Stimulated activated CD8-positive, alpha-beta memory T cell treated with anti-CD3 and anti-CD28 coated beads, Interleukin-15, amount 100 ng/mL, for 1 hour (primary cell): ENCODE data around the gene TAOK1.
"Not testable (repeated sequence)": the region's sequence is repeated elsewhere in the genome, so short reads cannot be mapped to it uniquely, and the experiment has no call there.

Experiments used
- DNase-seq: peaks from one replicate; pipeline ENCODE4 v3.0.0-alpha.2; 2020; ENCODE audit warnings: low read depth

TAOK1 gene

DNA sequence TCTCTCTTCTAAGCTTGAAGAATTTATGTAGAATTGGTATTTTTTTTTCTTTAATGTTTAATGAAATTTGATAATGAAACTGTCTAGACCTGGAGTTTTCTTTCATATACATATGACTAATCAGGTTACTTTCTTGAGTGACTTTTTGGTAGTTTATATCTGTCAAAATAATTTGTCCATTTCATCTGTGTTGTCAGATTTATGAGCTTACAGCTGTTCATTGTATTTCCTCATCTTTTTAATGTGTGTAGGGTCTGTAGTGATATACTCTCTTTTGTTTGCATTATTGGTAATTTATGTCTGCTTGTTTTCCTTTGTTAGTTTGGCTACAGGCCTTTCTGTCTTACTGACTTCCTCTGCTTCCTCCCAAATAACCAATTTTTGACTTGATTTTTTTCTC is 55.7 kb downstream of the TAOK1 start:
- DNase-seq: no peak

DNA sequence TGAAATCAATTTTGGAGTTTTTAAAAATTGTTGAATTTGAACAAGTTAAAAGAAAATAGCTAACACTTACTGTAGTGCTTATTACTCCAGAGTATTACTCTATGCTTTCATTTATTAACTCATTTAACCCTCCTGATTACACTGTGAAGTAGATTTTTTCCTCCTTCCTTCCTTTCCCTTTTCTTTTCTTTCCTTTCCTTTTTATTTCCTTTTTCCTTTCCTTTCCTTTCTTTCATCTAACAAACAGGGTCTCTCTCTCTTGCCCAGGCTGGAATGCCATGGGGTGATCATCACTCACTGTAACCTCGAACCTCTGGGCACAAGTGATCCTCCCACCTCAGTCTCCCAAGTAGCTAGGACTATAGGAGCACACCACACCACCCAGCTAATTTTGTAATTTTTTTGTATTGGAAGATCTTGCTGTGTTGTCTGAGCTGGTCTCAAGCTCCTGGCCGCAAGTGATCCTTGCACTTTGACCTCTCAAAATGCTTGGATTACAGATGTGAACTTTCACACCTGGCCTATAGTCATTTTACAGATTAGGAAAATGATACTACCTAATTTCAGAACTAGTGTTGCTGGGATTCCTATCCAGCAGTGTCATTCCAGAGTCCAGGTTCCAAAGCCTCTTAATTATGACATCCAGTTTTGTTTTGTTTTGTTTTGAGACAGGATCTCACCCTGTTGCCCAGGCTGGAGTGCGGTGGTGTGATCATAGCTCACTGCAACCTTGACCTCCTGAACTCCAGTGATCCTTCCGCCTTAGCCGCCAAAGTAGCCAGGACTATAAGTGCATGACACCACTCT is 59.9 kb downstream of the TAOK1 start:
- DNase-seq: no peak

DNA sequence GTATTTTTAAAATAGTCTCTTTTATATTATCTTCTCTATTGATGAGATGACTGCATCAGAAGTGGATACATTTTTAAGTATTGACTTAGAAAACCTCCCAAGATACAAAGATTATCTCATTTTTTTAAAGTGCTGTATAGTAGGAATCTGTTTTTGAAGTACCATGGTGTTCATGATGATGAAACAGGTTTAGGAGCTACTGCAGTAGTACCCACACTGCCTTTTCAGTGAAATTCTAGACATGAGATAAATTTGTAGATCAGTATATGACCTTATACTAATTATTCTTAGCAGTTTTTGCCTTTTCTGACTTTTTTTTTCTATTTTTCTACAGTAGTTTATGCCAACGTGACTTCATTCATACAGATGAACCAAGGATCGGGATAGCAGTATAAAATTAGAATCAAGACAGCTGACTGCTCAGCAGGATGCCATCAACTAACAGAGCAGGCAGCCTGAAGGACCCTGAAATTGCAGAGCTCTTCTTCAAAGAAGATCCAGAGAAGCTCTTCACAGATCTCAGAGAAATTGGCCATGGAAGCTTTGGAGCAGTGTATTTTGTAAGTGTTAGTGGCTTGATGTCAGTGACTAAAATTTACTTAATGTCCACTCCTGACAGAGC is 61.1 kb downstream of the TAOK1 start:
- no peak for DNase-seq

- no peak for DNase-seq
These were observed 67.9 kb downstream of the TAOK1 start for GRCh38 chr17:29458066-29458465.

DNA sequence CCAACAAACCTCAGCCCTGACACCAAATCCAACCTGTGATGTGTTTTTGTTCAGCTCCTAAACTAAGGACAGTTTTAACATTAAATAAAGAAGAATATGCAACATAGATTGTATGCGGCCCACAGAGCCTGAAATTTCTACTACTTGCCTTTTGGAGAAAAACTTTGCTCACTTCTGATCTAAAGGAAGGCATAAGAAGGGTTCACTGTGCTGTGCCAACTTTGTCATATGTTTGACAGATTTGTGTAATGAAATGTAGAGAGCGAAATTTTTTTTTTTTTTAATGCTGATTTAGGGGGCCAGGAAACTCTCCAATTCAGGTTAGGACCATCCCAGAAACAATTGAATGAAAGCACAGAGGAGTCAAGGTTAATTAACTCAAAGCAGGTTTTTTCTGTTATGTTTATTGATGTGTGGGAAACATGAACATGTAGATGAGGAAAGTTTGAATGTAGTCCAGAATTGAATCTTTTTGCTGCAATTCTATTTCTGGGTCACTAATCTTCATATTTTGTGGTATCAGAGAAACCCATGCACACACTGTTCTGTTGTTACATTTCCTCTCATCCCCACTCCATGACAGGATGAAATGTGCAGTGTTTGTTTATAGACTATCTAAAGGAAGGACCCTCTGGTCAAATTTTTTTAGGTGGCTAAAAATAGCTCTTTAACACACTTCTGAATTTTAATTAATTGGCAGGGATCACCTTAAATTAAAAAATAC is 71.5 kb downstream of the TAOK1 start:
- DNase-seq: no peak

DNA sequence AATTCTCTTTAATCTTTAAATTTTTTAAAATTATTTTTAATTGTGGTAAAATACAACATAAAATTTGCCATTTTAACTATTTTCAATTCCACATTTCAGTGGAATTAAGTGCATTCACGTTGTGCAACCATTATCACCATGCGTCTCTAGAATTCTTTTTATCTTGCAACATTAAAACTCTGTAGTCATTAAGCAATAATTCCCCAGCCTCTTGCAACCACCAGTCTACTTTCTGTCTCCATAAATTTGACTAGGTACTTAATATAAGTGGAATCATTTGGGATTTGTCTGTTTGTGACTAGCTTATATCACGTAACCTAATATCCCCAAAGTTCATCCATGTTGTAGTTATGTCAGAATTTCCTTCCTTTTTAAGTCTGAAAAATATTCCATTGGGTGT is 79.1 kb downstream of the TAOK1 start:
- no peak for DNase-seq

- not testable (repeated sequence) for DNase-seq
These were observed 83.3 kb downstream of the TAOK1 start for GRCh38 chr17:29473437-29473836.

GRCh38 chr17:29474297-29474696 is 84.1 kb downstream of the TAOK1 start:
- DNase-seq: no peak

DNA sequence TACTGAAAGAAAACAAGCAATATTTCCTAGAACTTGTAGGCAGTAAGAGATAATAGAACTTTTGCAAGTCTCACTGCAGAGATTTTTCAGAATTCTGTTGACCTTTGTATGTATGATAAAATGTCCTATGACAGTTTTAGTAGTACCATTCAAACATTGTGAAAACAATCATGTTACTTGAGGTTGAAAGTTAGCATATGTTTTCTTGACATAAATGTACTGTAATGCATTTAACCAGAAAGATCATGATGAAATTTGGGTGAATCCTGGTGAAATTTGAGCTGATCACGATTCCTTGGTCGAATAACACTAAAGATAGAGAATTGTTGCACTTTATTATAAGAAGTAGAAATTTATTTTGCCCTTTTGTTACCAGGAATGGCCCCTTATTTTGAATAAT is 85.7 kb downstream of the TAOK1 start:
- no peak for DNase-seq

GRCh38 chr17:29480249-29480928 is 90.2 kb downstream of the TAOK1 start:
- not testable (repeated sequence) for DNase-seq

GRCh38 chr17:29483503-29483902 is 93.3 kb downstream of the TAOK1 start:
- no peak for DNase-seq

DNA sequence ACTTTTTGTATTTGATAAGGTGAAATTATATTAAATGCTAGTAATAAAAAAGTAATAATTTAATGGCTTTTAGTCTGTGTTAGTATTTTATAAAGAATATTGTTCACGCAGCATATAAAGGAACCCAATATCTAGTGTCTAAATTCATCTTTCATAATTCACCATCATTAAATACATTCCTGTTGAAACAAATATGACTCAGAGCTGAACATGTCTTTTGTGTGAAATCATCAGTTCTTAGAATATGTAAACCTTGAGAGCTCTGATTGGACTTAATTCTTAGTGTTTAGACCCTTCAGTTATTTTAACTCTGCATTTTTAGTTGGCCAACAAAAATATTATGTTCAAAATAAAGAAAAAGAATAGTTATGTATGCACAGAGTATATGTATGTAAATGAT is 104.8 kb downstream of the TAOK1 start:
- DNase-seq: no peak

- DNase-seq: no peak
These were observed 114.5 kb downstream of the TAOK1 start for GRCh38 chr17:29504711-29505110.

GRCh38 chr17:29505836-29506235 is 115.7 kb downstream of the TAOK1 start:
- no peak for DNase-seq

DNA sequence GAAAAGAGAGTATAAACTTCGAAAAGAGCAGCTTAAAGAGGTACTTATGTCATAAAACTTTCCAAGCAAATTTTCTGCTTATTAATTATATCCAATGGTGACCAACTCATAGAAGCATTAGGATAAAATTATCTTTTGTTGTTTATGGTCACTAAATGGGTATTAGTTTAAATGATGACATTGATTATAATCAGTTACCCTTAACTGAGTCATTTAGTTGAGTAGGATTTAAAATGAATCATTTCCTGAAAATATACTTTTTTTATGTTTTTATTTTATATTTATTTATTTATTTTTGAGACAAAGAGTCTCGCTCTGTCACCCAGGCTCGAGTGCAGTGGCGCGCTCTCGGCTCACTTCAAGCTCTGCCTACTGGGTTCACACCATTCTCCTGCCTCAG is 120.8 kb downstream of the TAOK1 start:
- no peak for DNase-seq

DNA sequence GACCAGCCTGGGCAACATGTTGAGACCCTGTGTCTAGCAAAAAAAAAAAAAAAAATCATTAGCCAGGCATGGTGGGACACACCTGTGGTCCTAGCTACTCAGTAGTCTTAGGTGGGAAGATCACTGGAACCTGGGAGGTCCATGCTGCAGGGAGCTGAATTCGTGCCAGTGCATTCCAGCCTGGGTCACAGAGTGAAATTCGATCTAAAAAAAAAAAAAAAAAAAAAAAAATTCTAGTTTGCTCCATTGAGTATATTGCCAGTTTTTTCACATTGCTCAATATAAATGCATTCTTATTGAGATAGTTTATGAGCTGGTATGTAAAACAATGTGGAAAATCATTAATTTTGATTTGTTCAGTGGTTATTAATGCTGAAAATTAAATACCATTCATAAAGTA is 124.6 kb downstream of the TAOK1 start:
- DNase-seq: no peak

DNA sequence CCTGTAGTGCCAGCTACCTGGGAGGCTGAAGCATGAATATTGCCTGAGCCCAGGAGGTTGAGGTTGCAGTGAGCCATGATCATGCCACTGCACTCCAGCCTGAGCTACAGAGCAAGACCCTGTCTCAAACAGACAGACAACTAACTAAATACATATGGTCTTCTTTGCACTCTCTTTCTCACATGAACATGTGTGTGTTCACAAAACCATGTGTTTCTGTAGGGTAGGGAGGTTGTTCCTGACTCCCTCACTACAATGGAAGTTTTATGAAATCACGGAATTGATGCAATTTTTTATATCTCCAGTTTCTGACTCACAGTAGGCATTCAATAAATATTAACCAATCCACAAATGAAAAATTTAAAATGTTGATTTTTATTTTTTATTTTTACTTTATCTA is 128.2 kb downstream of the TAOK1 start:
- DNase-seq: no peak

DNA sequence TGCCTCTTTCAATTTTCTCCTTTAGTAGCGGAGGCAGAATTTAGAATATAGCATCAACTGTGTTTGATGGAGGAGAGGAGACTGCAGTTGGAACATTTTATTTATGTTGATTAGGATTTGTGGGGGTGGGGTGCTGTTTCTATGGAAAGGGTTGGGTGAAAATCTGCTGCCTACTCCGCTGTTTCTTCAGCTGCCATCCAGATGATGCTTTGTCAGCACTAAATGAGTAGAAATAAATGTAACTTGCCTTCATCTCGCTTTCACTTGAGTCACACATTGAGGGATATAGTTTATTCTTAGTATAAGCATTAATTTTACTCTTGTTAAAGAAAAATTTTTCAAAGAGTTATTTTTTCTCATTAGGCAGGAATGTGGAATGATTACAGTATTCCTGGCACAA is 134.5 kb downstream of the TAOK1 start:
- DNase-seq: no peak

GRCh38 chr17:29526322-29526721 is 136.2 kb downstream of the TAOK1 start:
- DNase-seq: no peak

- DNase-seq: no peak
These were observed 143.8 kb downstream of the TAOK1 start for GRCh38 chr17:29533976-29534375.

DNA sequence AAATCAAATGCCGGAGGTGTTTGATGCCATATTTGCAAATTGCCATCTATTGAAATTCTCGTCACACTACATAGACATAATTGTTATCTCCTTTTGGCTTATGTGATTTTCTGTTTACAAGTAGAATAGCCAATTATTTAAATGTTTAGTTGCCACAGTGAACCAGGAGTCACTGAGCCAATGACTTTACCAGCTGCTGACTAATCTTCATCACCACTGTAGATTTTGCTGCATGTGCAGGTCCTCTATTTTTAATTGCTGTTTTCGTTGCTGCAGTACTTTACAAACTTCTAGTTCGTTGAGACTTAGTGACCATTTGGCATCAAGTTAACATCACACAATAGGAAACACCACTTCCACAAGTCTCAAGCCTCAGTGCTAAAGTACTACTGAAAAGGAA is 153.9 kb downstream of the TAOK1 start:
- DNase-seq: no peak

- DNase-seq: no peak
These were observed 155.9 kb downstream of the TAOK1 start for GRCh38 chr17:29546085-29546484.

DNA sequence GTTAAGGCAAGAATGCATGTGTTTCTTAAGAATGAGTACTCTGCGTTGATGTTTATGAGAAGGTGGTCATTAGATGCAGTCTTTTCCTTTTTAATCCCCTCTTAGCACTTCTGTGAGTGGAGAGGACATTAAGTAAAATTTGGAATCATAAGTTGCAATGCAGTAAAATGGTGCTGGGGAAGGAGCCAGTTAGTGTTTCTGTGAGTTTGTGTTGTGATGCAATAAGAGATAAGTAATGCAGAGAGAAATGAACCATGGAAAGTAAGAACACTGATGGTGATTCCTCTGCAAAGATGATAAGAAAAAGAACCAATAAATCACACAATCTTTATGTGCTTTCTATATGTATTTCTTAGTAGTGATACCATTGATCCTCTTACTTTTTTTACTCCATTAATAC is 156.7 kb downstream of the TAOK1 start:
- no peak for DNase-seq
